Stimulated activated CD4-positive, alpha-beta T cell treated with anti-CD3 and anti-CD28 coated beads, Interleukin-12 subunit alpha, Interleukin-12 subunit beta, amount 100 ng/mL, for 4 hours (primary cell): ENCODE data around the gene USF3.

Experiments
- DNase-seq: peaks from one replicate; pipeline ENCODE4 v3.0.0-alpha.2; 2020

Gene USF3

GRCh38 chr3:113601240-113601639 lies 95.2 kb downstream of the USF3 start:
- no peak for DNase-seq

DNA sequence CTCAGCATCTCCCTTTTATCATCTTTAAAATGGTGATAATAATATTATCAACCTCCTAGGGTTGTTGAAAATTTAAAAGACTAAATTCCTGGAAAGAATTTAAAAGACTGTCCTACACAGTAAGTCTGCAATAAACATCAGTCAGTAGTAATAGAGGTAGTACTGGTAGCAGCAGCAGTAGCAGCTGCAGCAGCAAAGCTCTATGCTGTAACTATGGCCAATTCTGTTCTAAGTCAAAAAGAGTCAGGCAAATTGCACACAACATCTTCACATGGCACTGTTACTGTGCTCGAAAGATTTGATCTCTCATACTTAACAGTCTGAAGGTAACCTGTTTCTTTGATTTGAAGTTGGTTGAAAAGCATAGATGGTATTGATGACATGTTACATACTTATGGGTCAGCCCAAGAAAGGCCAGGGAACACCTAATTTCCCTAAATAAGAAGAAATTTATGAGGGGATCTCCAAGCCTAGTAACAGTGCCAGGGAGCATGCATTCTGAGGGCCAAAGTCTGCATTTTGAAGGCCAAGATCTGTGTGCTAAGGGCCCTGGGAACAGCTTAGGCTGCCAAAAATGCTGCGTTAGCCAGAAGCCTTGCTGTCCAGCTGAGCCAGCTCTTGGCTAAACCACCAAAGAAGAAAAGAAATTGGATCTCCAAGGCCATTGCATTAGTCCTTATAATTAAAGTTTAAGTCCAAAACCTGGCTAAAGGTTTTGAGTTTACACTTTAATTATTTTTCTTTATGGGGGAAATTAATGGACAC lies 95.8 kb downstream of the USF3 start:
- DNase-seq: no peak
